Muscle layer of duodenum (tissue), 2 donors: ENCODE data around the gene NEDD4L.

Source experiments
- H3K27ac ChIP-seq: one replicate; pipeline ENCODE4 v1.7.0; 2013; ENCODE audit warnings: mild to moderate bottlenecking, low read length
- H3K27me3 ChIP-seq: one replicate; pipeline ENCODE4 v1.7.0; 2013; ENCODE audit warnings: low read depth, mild to moderate bottlenecking, control low read depth, low read length
- H3K36me3 ChIP-seq, 2 donors: one replicate each; pipeline ENCODE4 v1.7.0; 2013; ENCODE audit warnings: low read length in 2 of 2, control low read depth in 1 of 2, mild to moderate bottlenecking in 1 of 2; ENCODE audit not compliant: insufficient read depth in 2 of 2, control insufficient read depth in 1 of 2
- H3K4me1 ChIP-seq, 2 donors: one replicate each; pipeline ENCODE4 v1.7.0; 2013; ENCODE audit warnings: low read length in 2 of 2, mild to moderate bottlenecking in 2 of 2, control low read depth in 1 of 2, moderate library complexity in 1 of 2; ENCODE audit not compliant: insufficient read depth in 2 of 2, control insufficient read depth in 1 of 2
- H3K4me3 ChIP-seq, 2 donors: one replicate each; pipeline ENCODE4 v1.7.0; 2013; ENCODE audit warnings: low read length in 2 of 2, low read depth in 1 of 2, mild to moderate bottlenecking in 1 of 2
- H3K9me3 ChIP-seq, 2 donors: one replicate each; pipeline ENCODE4 v1.7.0; 2013; ENCODE audit warnings: low read length in 2 of 2, control low read depth in 1 of 2, mild to moderate bottlenecking in 1 of 2; ENCODE audit not compliant: control insufficient read depth in 1 of 2
- donor health status: healthy.

Gene NEDD4L

GRCh38 chr18:58391932-58392323, 347.9 kb downstream of the NEDD4L start:
- Histone ChIP-seq H3K27ac (no peak overlapping the region), H3K4me1 (peaks cover 12 to 25% of the 10 kb centered on the region in 2 donors), H3K4me3 (no peak overlapping the region), H3K9me3 (no peaks in the 10 kb centered on the region), H3K36me3 (peaks cover 0 to 11% of the 10 kb centered on the region in 2 donors), H3K27me3 (no peaks in the 10 kb centered on the region)

GRCh38 chr18:58392324-58393000, 348.4 kb downstream of the NEDD4L start:
- Histone ChIP-seq H3K27me3 (no peaks in the 10 kb centered on the region), H3K27ac (peak overlapping the region; percentile 10), H3K36me3 (peaks cover 0 to 11% of the 10 kb centered on the region in 2 donors), H3K9me3 (no peaks in the 10 kb centered on the region), H3K4me1 (peaks cover 12 to 25% of the 10 kb centered on the region in 2 donors), H3K4me3 (no peak overlapping the region)

GRCh38 chr18:58393295-58393694, 349.3 kb downstream of the NEDD4L start:
- peaks cover 0 to 11% of the 10 kb centered on the region in 2 donors for H3K36me3 ChIP-seq
- H3K27ac ChIP-seq: peak overlapping the region; percentile 10
- no peaks in the 10 kb centered on the region for H3K27me3 ChIP-seq
- no peaks in the 10 kb centered on the region for H3K9me3 ChIP-seq
- H3K4me1 ChIP-seq: peaks cover 12 to 25% of the 10 kb centered on the region in 2 donors
- H3K4me3 ChIP-seq: no peak overlapping the region

GRCh38 chr18:58394046-58394445, 350.0 kb downstream of the NEDD4L start:
- H3K36me3 ChIP-seq: peaks cover 0 to 6% of the 10 kb centered on the region in 2 donors
- H3K27me3 ChIP-seq: no peaks in the 10 kb centered on the region
- H3K27ac ChIP-seq: no peak overlapping the region
- H3K4me3 ChIP-seq: no peak overlapping the region
- peaks cover 12 to 25% of the 10 kb centered on the region in 2 donors for H3K4me1 ChIP-seq
- H3K9me3 ChIP-seq: no peaks in the 10 kb centered on the region

GRCh38 chr18:58394602-58395425, 350.8 kb downstream of the NEDD4L start:
- peaks cover 0 to 6% of the 10 kb centered on the region in 2 donors for H3K36me3 ChIP-seq

GRCh38 chr18:58396144-58396543, 352.1 kb downstream of the NEDD4L start:
- H3K9me3 ChIP-seq: no peaks in the 10 kb centered on the region
- no peak overlapping the region for H3K4me3 ChIP-seq
- H3K27ac ChIP-seq: no peak overlapping the region
- H3K27me3 ChIP-seq: no peaks in the 10 kb centered on the region
- H3K4me1 ChIP-seq: peaks cover 12 to 24% of the 10 kb centered on the region in 2 donors
- H3K36me3 ChIP-seq: peaks cover 0 to 6% of the 10 kb centered on the region in 2 donors

More at GRCh38 chr18:58394602-58395425, 350.8 kb downstream of the NEDD4L start:
- no peak overlapping the region for H3K4me3 ChIP-seq
- H3K9me3 ChIP-seq: no peaks in the 10 kb centered on the region
- H3K27me3 ChIP-seq: no peaks in the 10 kb centered on the region
- peaks cover 12 to 25% of the 10 kb centered on the region in 2 donors for H3K4me1 ChIP-seq
- no peak overlapping the region for H3K27ac ChIP-seq

GRCh38 chr18:58396966-58397365, 352.9 kb downstream of the NEDD4L start:
- Histone ChIP-seq H3K4me3 (no peak overlapping the region), H3K9me3 (no peaks in the 10 kb centered on the region), H3K27me3 (no peaks in the 10 kb centered on the region), H3K36me3 (peaks cover 0 to 6% of the 10 kb centered on the region in 2 donors), H3K27ac (no peak overlapping the region), H3K4me1 (peaks cover 5 to 18% of the 10 kb centered on the region in 2 donors)

GRCh38 chr18:58397385-58398132, 353.5 kb downstream of the NEDD4L start:
- no peak overlapping the region for H3K4me3 ChIP-seq
- no peaks in the 10 kb centered on the region for H3K9me3 ChIP-seq
- H3K27ac ChIP-seq: no peak overlapping the region
- peaks cover 0 to 18% of the 10 kb centered on the region in 2 donors for H3K4me1 ChIP-seq
- H3K36me3 ChIP-seq: peaks cover 0 to 6% of the 10 kb centered on the region in 2 donors
- no peaks in the 10 kb centered on the region for H3K27me3 ChIP-seq

GRCh38 chr18:58398648-58399398, 354.8 kb downstream of the NEDD4L start:
- Histone ChIP-seq H3K9me3 (no peaks in the 10 kb centered on the region), H3K4me1 (peaks cover 0 to 14% of the 10 kb centered on the region in 2 donors), H3K4me3 (no peak overlapping the region), H3K27me3 (no peaks in the 10 kb centered on the region), H3K36me3 (no peaks in the 10 kb centered on the region), H3K27ac (no peak overlapping the region)

GRCh38 chr18:58400331-58400870, 356.4 kb downstream of the NEDD4L start:
- Histone ChIP-seq H3K36me3 (no peaks in the 10 kb centered on the region), H3K27me3 (no peaks in the 10 kb centered on the region), H3K4me1 (peaks cover 0 to 14% of the 10 kb centered on the region in 2 donors), H3K27ac (no peak overlapping the region), H3K9me3 (no peaks in the 10 kb centered on the region), H3K4me3 (no peak overlapping the region)
